ENCODE results near the gene FXYD5.

GRCh38 chr19:35165200-35166058 lies 10.9 kb downstream of the FXYD5 start:
- TF ChIP-seq, protein P1, sequence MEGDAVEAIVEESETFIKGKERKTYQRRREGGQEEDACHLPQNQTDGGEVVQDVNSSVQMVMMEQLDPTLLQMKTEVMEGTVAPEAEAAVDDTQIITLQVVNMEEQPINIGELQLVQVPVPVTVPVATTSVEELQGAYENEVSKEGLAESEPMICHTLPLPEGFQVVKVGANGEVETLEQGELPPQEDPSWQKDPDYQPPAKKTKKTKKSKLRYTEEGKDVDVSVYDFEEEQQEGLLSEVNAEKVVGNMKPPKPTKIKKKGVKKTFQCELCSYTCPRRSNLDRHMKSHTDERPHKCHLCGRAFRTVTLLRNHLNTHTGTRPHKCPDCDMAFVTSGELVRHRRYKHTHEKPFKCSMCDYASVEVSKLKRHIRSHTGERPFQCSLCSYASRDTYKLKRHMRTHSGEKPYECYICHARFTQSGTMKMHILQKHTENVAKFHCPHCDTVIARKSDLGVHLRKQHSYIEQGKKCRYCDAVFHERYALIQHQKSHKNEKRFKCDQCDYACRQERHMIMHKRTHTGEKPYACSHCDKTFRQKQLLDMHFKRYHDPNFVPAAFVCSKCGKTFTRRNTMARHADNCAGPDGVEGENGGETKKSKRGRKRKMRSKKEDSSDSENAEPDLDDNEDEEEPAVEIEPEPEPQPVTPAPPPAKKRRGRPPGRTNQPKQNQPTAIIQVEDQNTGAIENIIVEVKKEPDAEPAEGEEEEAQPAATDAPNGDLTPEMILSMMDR (IDR thresholded peaks at IDR 0.05): no peak
- TF ChIP-seq POLR2A (IDR thresholded peaks at IDR 0.05) (no peak), POLR2AphosphoS5 (IDR thresholded peaks at IDR 0.05) (no peak), EP300 (IDR thresholded peaks at IDR 0.05) (no peak)
